ENCODE data around the gene ZRANB3. TPM values are rescaled to one million over a fixed set of nuclear protein-coding genes. Genes with fewer than 3 reads are reported as not detected.

The ZRANB3 gene
- total RNA-seq, 3 donors from 2014 or later (not counting 1 experiment from before 2014, with no cell fraction given): 5.0 to 7.7 (median 5.3) TPM

DNA sequence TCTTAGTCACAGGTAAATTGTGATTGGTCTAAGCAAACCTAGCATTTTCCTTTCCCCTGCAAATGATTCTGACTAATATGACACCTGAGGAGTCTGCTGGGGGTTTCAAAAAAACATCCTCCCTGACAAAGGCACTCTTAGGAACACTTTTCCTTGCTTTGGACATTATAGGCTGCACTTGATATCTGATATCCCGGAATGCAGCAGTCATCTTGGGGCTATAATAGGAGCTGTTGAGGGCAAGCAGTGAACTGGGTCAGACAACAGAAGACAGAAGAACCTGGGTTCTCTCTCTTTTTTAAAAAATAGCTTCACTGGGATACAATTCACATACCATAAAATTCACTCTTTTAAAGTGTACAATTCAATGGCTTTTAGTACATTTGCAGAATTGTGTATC, 249.6 kb downstream of the ZRANB3 start:
- intact Hi-C loops (cut with micrococcal nuclease): no loop called here
- no peak for DNase-seq
- 92% methylated on average over 1 of the region's 1 CpG for WGBS (ENCODE audit: insufficient coverage)
- TF ChIP-seq, protein P1, sequence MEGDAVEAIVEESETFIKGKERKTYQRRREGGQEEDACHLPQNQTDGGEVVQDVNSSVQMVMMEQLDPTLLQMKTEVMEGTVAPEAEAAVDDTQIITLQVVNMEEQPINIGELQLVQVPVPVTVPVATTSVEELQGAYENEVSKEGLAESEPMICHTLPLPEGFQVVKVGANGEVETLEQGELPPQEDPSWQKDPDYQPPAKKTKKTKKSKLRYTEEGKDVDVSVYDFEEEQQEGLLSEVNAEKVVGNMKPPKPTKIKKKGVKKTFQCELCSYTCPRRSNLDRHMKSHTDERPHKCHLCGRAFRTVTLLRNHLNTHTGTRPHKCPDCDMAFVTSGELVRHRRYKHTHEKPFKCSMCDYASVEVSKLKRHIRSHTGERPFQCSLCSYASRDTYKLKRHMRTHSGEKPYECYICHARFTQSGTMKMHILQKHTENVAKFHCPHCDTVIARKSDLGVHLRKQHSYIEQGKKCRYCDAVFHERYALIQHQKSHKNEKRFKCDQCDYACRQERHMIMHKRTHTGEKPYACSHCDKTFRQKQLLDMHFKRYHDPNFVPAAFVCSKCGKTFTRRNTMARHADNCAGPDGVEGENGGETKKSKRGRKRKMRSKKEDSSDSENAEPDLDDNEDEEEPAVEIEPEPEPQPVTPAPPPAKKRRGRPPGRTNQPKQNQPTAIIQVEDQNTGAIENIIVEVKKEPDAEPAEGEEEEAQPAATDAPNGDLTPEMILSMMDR (IDR thresholded peaks at IDR 0.05): no peak
- Mint-ChIP-seq H3K27ac (no peak overlapping the region), H3K4me1 (no peaks in the 10 kb centered on the region), H3K27me3 (ENCODE audit: low read depth in 2 of 2) (no peaks in the 10 kb centered on the region), H3K4me3 (no peak overlapping the region), H3K36me3 (no peaks in the 10 kb centered on the region), H3K9me3 (no peaks in the 10 kb centered on the region)
- H3K4me3 ChIP-seq (ENCODE audit: low read length): no peak overlapping the region
- ATAC-seq: no peak
- H3K27ac ChIP-seq (ENCODE audit: low read length): no peak overlapping the region
- no peaks in the 10 kb centered on the region for H3K36me3 ChIP-seq (ENCODE audit: control insufficient read depth, insufficient read depth, low read length)
- no peaks in the 10 kb centered on the region for H3K9me3 ChIP-seq (ENCODE audit: control insufficient read depth, insufficient read depth, low read length)
- no peaks in the 10 kb centered on the region for H3K4me1 ChIP-seq (ENCODE audit: control insufficient read depth, insufficient read depth, low read length)
- no peaks in the 10 kb centered on the region for H3K27me3 ChIP-seq (ENCODE audit: control insufficient read depth, insufficient read depth, low read length)

DNA sequence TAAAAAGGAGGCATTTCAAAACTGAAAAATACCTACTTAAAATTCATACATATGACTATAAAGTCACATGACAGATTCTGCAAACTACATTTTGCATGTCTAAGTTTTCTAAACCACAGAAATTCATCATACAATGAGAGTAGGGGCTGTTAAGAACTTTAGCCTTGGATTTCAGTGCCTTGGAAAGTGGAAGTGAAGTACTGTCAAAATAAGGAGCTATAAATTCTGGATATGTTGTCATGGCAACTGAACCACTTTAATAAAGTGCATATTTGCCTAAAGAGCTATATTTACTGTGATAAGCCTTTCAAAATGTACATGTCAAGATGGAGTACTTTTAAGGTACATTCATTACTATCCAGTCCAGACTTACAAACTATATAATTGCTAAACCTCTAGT, 251.8 kb downstream of the ZRANB3 start:
- intact Hi-C loops (cut with micrococcal nuclease): no loop called here
- Mint-ChIP-seq H3K36me3 (no peaks in the 10 kb centered on the region), H3K4me1 (no peaks in the 10 kb centered on the region), H3K27me3 (ENCODE audit: low read depth in 2 of 2) (no peaks in the 10 kb centered on the region), H3K9me3 (no peaks in the 10 kb centered on the region), H3K4me3 (no peak overlapping the region), H3K27ac (no peak overlapping the region)
- DNase-seq (no peak), ATAC-seq (no peak)
- no peaks in the 10 kb centered on the region for H3K4me1 ChIP-seq (ENCODE audit: control insufficient read depth, insufficient read depth, low read length)
- TF ChIP-seq, protein P1 (IDR thresholded peaks at IDR 0.05): no peak
- no peaks in the 10 kb centered on the region for H3K27me3 ChIP-seq (ENCODE audit: control insufficient read depth, insufficient read depth, low read length)
- H3K27ac ChIP-seq (ENCODE audit: low read length): no peak overlapping the region
- no peaks in the 10 kb centered on the region for H3K36me3 ChIP-seq (ENCODE audit: control insufficient read depth, insufficient read depth, low read length)
- no peak overlapping the region for H3K4me3 ChIP-seq (ENCODE audit: low read length)
- no peaks in the 10 kb centered on the region for H3K9me3 ChIP-seq (ENCODE audit: control insufficient read depth, insufficient read depth, low read length)

DNA sequence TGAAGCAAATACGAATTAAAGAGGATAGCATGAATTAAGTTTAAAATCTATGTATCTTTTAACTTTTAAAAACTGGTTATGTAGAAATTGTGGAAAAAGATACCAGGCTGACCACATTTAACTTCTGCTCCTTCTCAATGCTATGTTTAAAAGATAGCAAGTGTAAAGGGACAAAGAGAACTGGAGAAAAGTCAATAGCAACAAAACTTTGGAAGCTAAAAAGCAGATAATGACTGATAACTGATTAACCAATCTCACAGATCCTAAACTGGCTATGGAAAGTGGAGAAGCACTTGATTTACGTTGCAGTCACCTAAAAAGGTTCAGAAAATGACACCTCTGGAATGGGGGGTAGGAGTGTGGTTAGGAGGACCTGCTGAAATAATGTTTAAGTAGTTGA, 254.5 kb downstream of the ZRANB3 start:
- H3K36me3 ChIP-seq (ENCODE audit: control insufficient read depth, insufficient read depth, low read length): no peaks in the 10 kb centered on the region
- Mint-ChIP-seq H3K27me3 (ENCODE audit: low read depth in 2 of 2) (no peaks in the 10 kb centered on the region), H3K9me3 (no peaks in the 10 kb centered on the region), H3K4me3 (no peak overlapping the region), H3K4me1 (no peaks in the 10 kb centered on the region), H3K36me3 (no peaks in the 10 kb centered on the region), H3K27ac (no peak overlapping the region)
- TF ChIP-seq, protein P1 (IDR thresholded peaks at IDR 0.05): no peak
- ATAC-seq (no peak), DNase-seq (no peak)
- intact Hi-C loops (cut with micrococcal nuclease): no loop called here
- no peaks in the 10 kb centered on the region for H3K27me3 ChIP-seq (ENCODE audit: control insufficient read depth, insufficient read depth, low read length)
- WGBS (ENCODE audit: insufficient coverage): 90% methylated on average over 2 of the region's 2 CpGs
- H3K27ac ChIP-seq (ENCODE audit: low read length): no peak overlapping the region
- no peak overlapping the region for H3K4me3 ChIP-seq (ENCODE audit: low read length)
- no peaks in the 10 kb centered on the region for H3K9me3 ChIP-seq (ENCODE audit: control insufficient read depth, insufficient read depth, low read length)
- H3K4me1 ChIP-seq (ENCODE audit: control insufficient read depth, insufficient read depth, low read length): no peaks in the 10 kb centered on the region

DNA sequence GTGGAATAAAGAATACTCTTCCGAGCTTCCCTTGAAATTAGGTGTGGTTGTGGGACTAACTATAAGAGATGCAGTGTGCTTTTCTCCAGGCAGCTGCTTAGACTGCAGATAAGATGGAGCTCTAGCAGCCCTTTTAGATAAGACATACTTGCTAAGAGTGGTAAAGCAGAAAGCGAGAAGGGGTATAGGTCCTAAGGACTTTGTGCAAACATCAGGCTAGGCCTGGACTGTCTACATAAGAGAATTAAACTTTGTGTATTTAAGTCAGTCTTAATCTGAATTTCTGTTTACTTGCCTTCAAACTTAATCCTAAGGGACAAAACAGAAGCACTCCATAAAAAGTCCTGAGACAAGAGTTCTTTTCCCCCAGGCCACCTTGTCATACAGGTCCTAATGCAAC, 260.0 kb downstream of the ZRANB3 start:
- no peaks in the 10 kb centered on the region for H3K4me1 Mint-ChIP-seq
- no peak overlapping the region for H3K27ac Mint-ChIP-seq
- 91% methylated on average over 2 of the region's 2 CpGs for WGBS (ENCODE audit: insufficient coverage)
- H3K9me3 Mint-ChIP-seq: no peaks in the 10 kb centered on the region
- H3K4me3 ChIP-seq (ENCODE audit: low read length): no peak overlapping the region
- no peak overlapping the region for H3K27ac ChIP-seq (ENCODE audit: low read length)
- intact Hi-C loops (cut with micrococcal nuclease): no loop called here
- DNase-seq (no peak), ATAC-seq (no peak)
- H3K36me3 ChIP-seq (ENCODE audit: control insufficient read depth, insufficient read depth, low read length): no peaks in the 10 kb centered on the region
- H3K4me1 ChIP-seq (ENCODE audit: control insufficient read depth, insufficient read depth, low read length): no peaks in the 10 kb centered on the region
- H3K27me3 ChIP-seq (ENCODE audit: control insufficient read depth, insufficient read depth, low read length): no peaks in the 10 kb centered on the region
- H3K9me3 ChIP-seq (ENCODE audit: control insufficient read depth, insufficient read depth, low read length): no peaks in the 10 kb centered on the region
- no peaks in the 10 kb centered on the region for H3K27me3 Mint-ChIP-seq (ENCODE audit: low read depth in 2 of 2)
- TF ChIP-seq, protein P1 (IDR thresholded peaks at IDR 0.05): no peak
- no peaks in the 10 kb centered on the region for H3K36me3 Mint-ChIP-seq
- no peak overlapping the region for H3K4me3 Mint-ChIP-seq
